Measurements from ENCODE around the gene CTTN. TPM values are rescaled to one million over a fixed set of nuclear protein-coding genes. Genes with fewer than 3 reads are reported as not detected.

Gene CTTN
- total and polyA plus RNA-seq, 7 donors: 44.1 to 117 (median 88.4) TPM

- Histone ChIP-seq H3K36me3 (ENCODE audit: insufficient read depth in 1 of 2, low read depth in 1 of 2) (no peaks in the 10 kb centered on the region), H3K27ac (no peak overlapping the region), H3K27me3 (ENCODE audit: insufficient read depth in 3 of 3, low read length in 2 of 3) (peaks cover 0 to 12% (median 1%) of the 10 kb centered on the region in 3 donors), H3K4me3 (no peak overlapping the region), H3K4me1 (no peaks in the 10 kb centered on the region), H3K9me3 (no peaks in the 10 kb centered on the region)
- no peak for ATAC-seq
- intact Hi-C loops (cut with DNase I): no loop called here
- TF ChIP-seq CTCF (IDR thresholded peaks at IDR 0.05): no peak
- DNase-seq: no peak
- WGBS, 3 donors: 81 to 86% (median 86%) methylated on average over 4 of the region's 4 CpGs
Observed at GRCh38 chr11:70460111-70460510, 61.8 kb downstream of the CTTN start.

DNA sequence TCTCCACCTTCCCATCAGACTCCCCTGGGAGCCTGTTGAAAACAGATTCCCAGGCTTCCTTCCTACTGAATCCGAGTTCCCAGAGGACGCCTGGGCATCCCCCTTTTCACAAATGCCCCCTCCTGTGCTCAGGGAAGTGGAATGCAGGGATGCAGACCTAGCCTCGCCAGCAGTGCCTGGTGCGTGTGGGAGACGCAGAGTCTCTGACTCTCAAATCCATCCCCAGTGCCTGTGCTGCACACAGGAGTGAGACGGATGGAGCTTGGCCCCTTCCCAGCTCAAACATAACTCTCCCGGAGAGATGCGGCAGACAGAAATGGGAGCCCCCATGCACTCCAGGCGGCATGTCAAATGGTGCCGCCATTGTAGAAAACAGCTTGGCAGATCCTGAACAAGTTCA lies 62.6 kb downstream of the CTTN start:
- Histone ChIP-seq H3K27ac (no peak overlapping the region), H3K9me3 (no peaks in the 10 kb centered on the region), H3K27me3 (ENCODE audit: insufficient read depth in 3 of 3, low read length in 2 of 3) (peaks cover 0 to 12% (median 1%) of the 10 kb centered on the region in 3 donors), H3K4me3 (no peak overlapping the region), H3K4me1 (no peaks in the 10 kb centered on the region), H3K36me3 (ENCODE audit: insufficient read depth in 1 of 2, low read depth in 1 of 2) (no peaks in the 10 kb centered on the region)
- DNase-seq (no peak), ATAC-seq (no peak)
- no peak for TF ChIP-seq CTCF (IDR thresholded peaks at IDR 0.05)
- intact Hi-C loops (cut with DNase I): no loop called here
- 41 to 56% (median 41%) methylated on average over 10 of the region's 10 CpGs for WGBS, 3 donors

DNA sequence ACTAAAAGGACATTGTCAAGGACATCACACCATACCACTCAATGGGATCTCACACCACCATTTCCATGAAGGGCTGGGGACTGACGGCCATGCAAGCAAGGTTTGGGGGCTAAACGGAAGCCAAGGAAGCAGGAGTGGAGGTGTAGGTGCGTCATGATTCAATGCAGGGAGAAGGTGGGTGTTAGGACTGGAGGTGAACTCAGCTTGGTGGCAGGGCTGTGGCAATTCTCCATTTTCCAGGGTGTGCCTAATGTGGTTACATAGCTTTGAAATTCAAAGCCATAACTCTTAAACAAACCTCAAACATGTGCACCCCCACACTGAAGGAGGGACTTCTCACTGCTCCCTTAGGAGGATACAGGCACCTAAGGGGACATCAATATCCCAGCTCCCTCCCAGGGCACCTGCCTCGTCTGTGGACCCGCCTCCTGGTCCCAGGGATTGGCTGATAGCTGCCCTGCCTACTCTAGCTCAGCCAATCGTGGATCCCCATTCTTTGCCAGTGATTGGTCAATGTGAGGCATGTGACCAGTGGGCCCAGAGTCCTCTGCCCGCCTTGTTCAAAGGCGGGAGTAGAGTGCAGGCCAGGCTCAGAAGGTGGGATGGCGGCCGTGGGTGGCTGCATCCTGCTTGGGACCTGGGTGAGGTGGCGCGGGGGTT lies 64.6 kb downstream of the CTTN start:
- TF ChIP-seq CTCF (IDR thresholded peaks at IDR 0.05): no peak
- intact Hi-C loops (cut with DNase I): no loop called here
- ATAC-seq: no peak
- Histone ChIP-seq H3K9me3 (no peaks in the 10 kb centered on the region), H3K36me3 (ENCODE audit: insufficient read depth in 1 of 2, low read depth in 1 of 2) (no peaks in the 10 kb centered on the region), H3K27me3 (ENCODE audit: insufficient read depth in 3 of 3, low read length in 2 of 3) (peaks cover 0 to 9% (median 1%) of the 10 kb centered on the region in 3 donors), H3K27ac (no peak overlapping the region), H3K4me1 (no peaks in the 10 kb centered on the region), H3K4me3 (no peak overlapping the region)
- DNase-seq: no peak
- WGBS, 3 donors: 94 to 95% (median 95%) methylated on average over 12 of the region's 12 CpGs

- Histone ChIP-seq H3K36me3 (ENCODE audit: insufficient read depth in 1 of 2, low read depth in 1 of 2) (no peaks in the 10 kb centered on the region), H3K4me1 (no peaks in the 10 kb centered on the region), H3K27ac (no peak overlapping the region), H3K27me3 (ENCODE audit: insufficient read depth in 3 of 3, low read length in 2 of 3) (peaks cover 0 to 9% (median 1%) of the 10 kb centered on the region in 3 donors), H3K4me3 (no peak overlapping the region), H3K9me3 (no peaks in the 10 kb centered on the region)
- WGBS, 3 donors: 91 to 94% (median 91%) methylated on average over 54 to 61 of the region's 61 CpGs
- no peak for ATAC-seq
- no peak for TF ChIP-seq CTCF (IDR thresholded peaks at IDR 0.05)
- intact Hi-C loops (cut with DNase I): no loop called here
- DNase-seq: no peak
Observed at GRCh38 chr11:70463478-70464255, 65.3 kb downstream of the CTTN start.
